Measurements from ENCODE around the gene CATSPERE.

DNA sequence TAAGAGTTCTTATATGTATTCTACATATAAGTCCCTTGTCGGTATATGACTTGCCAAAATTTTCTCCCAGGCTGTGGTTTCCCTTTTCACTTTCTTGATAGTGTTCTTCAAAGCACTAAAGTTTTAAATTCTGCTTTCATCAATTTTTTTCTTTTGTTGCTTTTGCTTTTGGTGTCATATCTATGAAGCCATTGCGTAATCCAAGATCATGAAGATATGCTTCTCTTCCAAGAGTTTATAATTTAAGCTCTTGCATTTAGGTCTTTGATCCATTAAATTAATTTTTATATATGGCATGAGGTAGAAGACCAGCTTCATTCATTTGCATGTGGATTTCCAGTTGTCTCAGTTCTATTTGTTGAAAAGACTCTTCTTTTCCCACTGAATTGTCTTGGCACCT, 214.1 kb downstream of the CATSPERE start:
- TF ChIP-seq, protein P1, sequence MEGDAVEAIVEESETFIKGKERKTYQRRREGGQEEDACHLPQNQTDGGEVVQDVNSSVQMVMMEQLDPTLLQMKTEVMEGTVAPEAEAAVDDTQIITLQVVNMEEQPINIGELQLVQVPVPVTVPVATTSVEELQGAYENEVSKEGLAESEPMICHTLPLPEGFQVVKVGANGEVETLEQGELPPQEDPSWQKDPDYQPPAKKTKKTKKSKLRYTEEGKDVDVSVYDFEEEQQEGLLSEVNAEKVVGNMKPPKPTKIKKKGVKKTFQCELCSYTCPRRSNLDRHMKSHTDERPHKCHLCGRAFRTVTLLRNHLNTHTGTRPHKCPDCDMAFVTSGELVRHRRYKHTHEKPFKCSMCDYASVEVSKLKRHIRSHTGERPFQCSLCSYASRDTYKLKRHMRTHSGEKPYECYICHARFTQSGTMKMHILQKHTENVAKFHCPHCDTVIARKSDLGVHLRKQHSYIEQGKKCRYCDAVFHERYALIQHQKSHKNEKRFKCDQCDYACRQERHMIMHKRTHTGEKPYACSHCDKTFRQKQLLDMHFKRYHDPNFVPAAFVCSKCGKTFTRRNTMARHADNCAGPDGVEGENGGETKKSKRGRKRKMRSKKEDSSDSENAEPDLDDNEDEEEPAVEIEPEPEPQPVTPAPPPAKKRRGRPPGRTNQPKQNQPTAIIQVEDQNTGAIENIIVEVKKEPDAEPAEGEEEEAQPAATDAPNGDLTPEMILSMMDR (IDR thresholded peaks at IDR 0.05) = no peak
- no peak for TF ChIP-seq POLR2A (IDR thresholded peaks at IDR 0.05)
